Measurements from ENCODE around the gene GABRD. TPM values are rescaled to one million over a fixed set of nuclear protein-coding genes. Genes with fewer than 3 reads are reported as not detected.

GABRD gene
- total RNA-seq, 1 experiment from 2014 or later = 15.6 TPM

GRCh38 chr1:2059290-2059953 lies 40.3 kb downstream of the GABRD start:
- RAD21 ChIA-PET (ENCODE audit: low non-redundant PET in 1 of 2, low total read pairs in 2 of 2, uncharacterized antibody in 2 of 2, unreplicated experiment in 2 of 2) = no interaction called here
- Histone ChIP-seq H3K79me2 (ENCODE audit: insufficient read depth, low read length) (peaks cover under 1% of the 10 kb centered on the region; the same call in 1 of the 2 replicates), H3K4me2 (ENCODE audit: low read length) (no peak overlapping the region), H3K27ac (ENCODE audit: low read depth, low read length) (no peak overlapping the region), H3K4me1 (ENCODE audit: control insufficient read depth in 1 of 2, insufficient read depth in 2 of 2, low read length in 2 of 2) (peaks cover 0 to 10% of the 10 kb centered on the region in 2 experiments; a peak in 2 of 4 replicates), H4K20me1 (ENCODE audit: insufficient read depth) (no peaks in the 10 kb centered on the region), H3K9me3 (ENCODE audit: control insufficient read depth in 1 of 2, insufficient read depth in 1 of 2, low read depth in 1 of 2, low read length in 2 of 2) (peaks cover 0 to 8% of the 10 kb centered on the region in 2 experiments; a peak in 2 of 4 replicates), H3K27me3 (ENCODE audit: insufficient read depth, low read length) (no peaks in the 10 kb centered on the region), H3K36me3 (ENCODE audit: control insufficient read depth in 1 of 2, insufficient read depth in 2 of 2, low read length in 2 of 2) (peaks cover 12 to 21% of the 10 kb centered on the region in 2 experiments; a peak in 3 of 4 replicates), H3K4me3 (replicated peaks in 1 of 2; ENCODE audit: low read depth in 1 of 2, low read length in 2 of 2) (no peak overlapping the region), H3K9ac (ENCODE audit: low read length) (no peak overlapping the region), H3K9me2 (ENCODE audit: insufficient read depth) (no peaks in the 10 kb centered on the region), H2AFZ (ENCODE audit: low read depth, low read length, poor library complexity, severe bottlenecking) (no peak overlapping the region)
- intact Hi-C loops (cut with micrococcal nuclease) = no loop called here
- CTCF ChIA-PET = no interaction called here
- TF ChIP-seq POLR2A (IDR thresholded peaks at IDR 0.05; ENCODE audit: borderline replicate concordance, extremely low read depth, insufficient read depth, insufficient read length) (no peak), ELF1 (IDR thresholded peaks at IDR 0.05; ENCODE audit: borderline replicate concordance, low read depth) (no peak), CEBPB (IDR thresholded peaks at IDR 0.05; ENCODE audit: low read depth) (no peak), EGR1 (IDR thresholded peaks at IDR 0.05; ENCODE audit: low read depth) (no peak), SIN3A (IDR thresholded peaks at IDR 0.05; ENCODE audit: low read depth) (no peak)
- POLR2A ChIA-PET = no interaction called here
- no TSS peak for BruUV-seq (replicated peaks)
- no peak for ATAC-seq
- DNase-seq (ENCODE audit: low read depth, low spot score) = no peak

GRCh38 chr1:2060072-2060471 lies 40.9 kb downstream of the GABRD start:
- Histone ChIP-seq H3K4me3 (replicated peaks in 1 of 2; ENCODE audit: low read depth in 1 of 2, low read length in 2 of 2) (no peak overlapping the region), H3K4me1 (ENCODE audit: control insufficient read depth in 1 of 2, insufficient read depth in 2 of 2, low read length in 2 of 2) (peaks cover 0 to 10% of the 10 kb centered on the region in 2 experiments; a peak in 2 of 4 replicates), H2AFZ (ENCODE audit: low read depth, low read length, poor library complexity, severe bottlenecking) (no peak overlapping the region), H4K20me1 (ENCODE audit: insufficient read depth) (no peaks in the 10 kb centered on the region), H3K27ac (ENCODE audit: low read depth, low read length) (no peak overlapping the region), H3K36me3 (ENCODE audit: control insufficient read depth in 1 of 2, insufficient read depth in 2 of 2, low read length in 2 of 2) (peaks cover 12 to 26% of the 10 kb centered on the region in 2 experiments; a peak in 3 of 4 replicates), H3K9me2 (ENCODE audit: insufficient read depth) (no peaks in the 10 kb centered on the region), H3K9me3 (ENCODE audit: control insufficient read depth in 1 of 2, insufficient read depth in 1 of 2, low read depth in 1 of 2, low read length in 2 of 2) (peaks cover 0 to 9% of the 10 kb centered on the region in 2 experiments; a peak in 2 of 4 replicates), H3K27me3 (ENCODE audit: insufficient read depth, low read length) (no peaks in the 10 kb centered on the region), H3K4me2 (ENCODE audit: low read length) (no peak overlapping the region), H3K9ac (ENCODE audit: low read length) (no peak overlapping the region), H3K79me2 (ENCODE audit: insufficient read depth, low read length) (peaks cover 5% of the 10 kb centered on the region; the same call in 1 of the 2 replicates)
- TF ChIP-seq TCF7L2 (IDR thresholded peaks at IDR 0.05; ENCODE audit: borderline replicate concordance, extremely low read depth, insufficient read depth, insufficient read length) = no peak
- TF ChIP-seq EZH2phosphoT487 (IDR thresholded peaks at IDR 0.05; ENCODE audit: borderline replicate concordance) = no peak
- no peak for TF ChIP-seq MAX (IDR thresholded peaks at IDR 0.05)
- TF ChIP-seq EGR1 (IDR thresholded peaks at IDR 0.05; ENCODE audit: low read depth) = no peak
- TF ChIP-seq CTCF (IDR thresholded peaks at IDR 0.05 in 2 of 3, conservative IDR thresholded peaks at IDR 0.05 in 1 of 3; ENCODE audit: borderline replicate concordance in 1 of 3, insufficient read depth in 1 of 3, low read depth in 2 of 3, low read length in 2 of 3) = no peak
- TF ChIP-seq CEBPB (IDR thresholded peaks at IDR 0.05; ENCODE audit: low read depth) = no peak
- no peak for TF ChIP-seq SIN3A (IDR thresholded peaks at IDR 0.05; ENCODE audit: low read depth)
- TF ChIP-seq YY1 (IDR thresholded peaks at IDR 0.05; ENCODE audit: extremely low read depth, insufficient replicate concordance, low read depth, low read length) = no peak
- TF ChIP-seq SP1 (IDR thresholded peaks at IDR 0.05; ENCODE audit: low read depth) = no peak
- TF ChIP-seq EZH2 (IDR thresholded peaks at IDR 0.05) = no peak
- TF ChIP-seq ZFX (IDR thresholded peaks at IDR 0.05) = no peak
- TF ChIP-seq ELF1 (IDR thresholded peaks at IDR 0.05; ENCODE audit: borderline replicate concordance, low read depth) = no peak
- intact Hi-C loops (cut with micrococcal nuclease) = no loop called here
- ChIA-PET POLR2A (no interaction called here), CTCF (no interaction called here), RAD21 (ENCODE audit: low non-redundant PET in 1 of 2, low total read pairs in 2 of 2, uncharacterized antibody in 2 of 2, unreplicated experiment in 2 of 2) (no interaction called here)
- no peak for DNase-seq (ENCODE audit: low read depth, low spot score)
- no TSS peak for BruUV-seq (replicated peaks)
- no peak for ATAC-seq
